ENCODE data around the gene MBTPS2.

Gene MBTPS2

GRCh38 chrX:21932292-21933002 is 93.0 kb downstream of the MBTPS2 start:
- no peak for TF ChIP-seq TAF1 (IDR thresholded peaks at IDR 0.05; ENCODE audit: borderline replicate concordance, insufficient read depth, low read length)

GRCh38 chrX:21933077-21933476 is 93.7 kb downstream of the MBTPS2 start:
- TF ChIP-seq SIN3A (IDR thresholded peaks at IDR 0.05; ENCODE audit: borderline replicate concordance, insufficient read depth, low read length) (no peak), FOXP2 (optimal IDR thresholded peaks at IDR 0.05; ENCODE audit: borderline replicate concordance, extremely low read depth, extremely low read length, insufficient read depth) (no peak), TAF1 (IDR thresholded peaks at IDR 0.05; ENCODE audit: borderline replicate concordance, insufficient read depth, low read length) (no peak), POLR2AphosphoS5 (IDR thresholded peaks at IDR 0.05; ENCODE audit: low read depth, low read length) (no peak), REST (IDR thresholded peaks at IDR 0.05; ENCODE audit: insufficient read depth in 1 of 2, low read depth in 2 of 2, low read length in 2 of 2) (no peak)

- TF ChIP-seq FOXP2 (optimal IDR thresholded peaks at IDR 0.05; ENCODE audit: borderline replicate concordance, extremely low read depth, extremely low read length, insufficient read depth) (no peak), POLR2AphosphoS5 (IDR thresholded peaks at IDR 0.05; ENCODE audit: low read depth, low read length) (no peak), SIN3A (IDR thresholded peaks at IDR 0.05; ENCODE audit: borderline replicate concordance, insufficient read depth, low read length) (no peak), REST (IDR thresholded peaks at IDR 0.05; ENCODE audit: insufficient read depth in 1 of 2, low read depth in 2 of 2, low read length in 2 of 2) (no peak), TAF1 (IDR thresholded peaks at IDR 0.05; ENCODE audit: borderline replicate concordance, insufficient read depth, low read length) (no peak)
Measured at GRCh38 chrX:21934414-21934813, 95.0 kb downstream of the MBTPS2 start.
